HuH-7 (cell line): ENCODE results near the gene MACROH2A1.
"Not testable (repeated sequence)": the region's sequence is repeated elsewhere in the genome, so short reads cannot be mapped to it uniquely, and the experiment has no call there.

Experiments used
- DNase-seq: peaks from one replicate; pipeline ENCODE4 v3.0.0; 2011; ENCODE audit warnings: low spot score

The MACROH2A1 gene

DNA sequence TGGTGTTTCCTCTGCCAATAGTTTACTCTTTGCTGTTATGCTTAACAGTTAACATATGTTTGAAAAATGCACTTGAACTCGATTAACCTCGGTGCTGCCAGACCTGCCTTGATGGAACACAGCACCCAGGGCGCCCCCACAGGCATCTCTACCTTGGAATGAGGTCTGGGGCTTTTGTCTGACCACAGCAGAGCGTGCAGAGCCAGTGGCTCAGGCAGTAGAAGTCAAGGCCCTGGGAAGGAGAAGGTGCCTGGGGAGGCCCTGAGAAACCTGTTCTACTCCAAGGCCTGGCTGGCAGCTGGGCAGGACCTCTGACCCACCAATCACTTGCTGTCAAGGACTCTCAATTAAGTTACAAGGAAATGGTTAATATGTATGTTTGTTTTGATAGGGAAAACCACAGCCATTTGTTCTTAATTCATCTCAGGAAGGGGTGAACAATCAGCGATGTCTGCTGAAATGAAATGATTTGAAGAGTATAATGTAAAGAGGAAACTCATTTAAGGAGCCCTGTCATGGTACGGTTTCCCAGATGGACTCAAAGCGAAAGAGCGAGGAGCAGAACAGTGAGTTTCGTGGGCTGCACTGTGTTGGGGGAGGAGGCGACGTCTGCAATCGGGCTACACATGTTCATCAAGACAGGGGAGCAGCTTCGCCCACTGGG lies 21.9 kb downstream of the MACROH2A1 start:
- DNase-seq, result no peak

DNA sequence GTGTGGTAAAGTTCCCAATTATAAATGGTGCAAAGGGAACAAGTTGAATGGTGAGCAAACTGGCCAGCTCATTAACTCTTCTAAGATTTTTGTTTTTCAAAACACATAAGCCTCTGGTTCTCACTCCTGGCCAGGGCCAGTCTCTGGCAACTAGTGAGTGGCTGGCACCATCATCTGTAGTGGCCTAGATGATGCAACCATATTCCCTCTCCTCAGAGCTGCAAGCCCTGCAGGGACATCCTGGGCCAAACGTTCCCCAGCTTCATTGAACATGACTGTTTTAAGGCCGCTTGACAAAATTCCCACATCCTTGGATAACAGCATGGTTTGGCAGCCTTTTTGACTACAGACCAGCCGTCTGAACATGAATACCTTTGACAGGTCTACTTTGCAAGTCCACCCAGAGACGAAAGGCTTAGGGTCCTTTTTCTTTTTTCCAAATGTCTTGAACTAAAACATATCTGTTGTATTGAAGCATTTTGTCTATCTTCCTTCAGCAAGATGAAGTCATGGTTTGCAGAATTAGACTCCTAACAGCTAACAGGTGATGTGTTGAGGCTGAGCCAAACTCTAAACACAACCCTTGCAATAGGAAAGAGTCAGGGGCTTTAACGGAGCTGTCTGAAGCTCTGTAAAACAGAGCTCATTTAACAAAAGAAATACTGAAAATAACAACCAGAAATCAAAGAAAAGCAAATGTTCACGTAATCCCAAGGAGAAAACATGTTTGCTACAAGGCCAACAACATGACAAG lies 23.8 kb downstream of the MACROH2A1 start:
- DNase-seq, result no peak

DNA sequence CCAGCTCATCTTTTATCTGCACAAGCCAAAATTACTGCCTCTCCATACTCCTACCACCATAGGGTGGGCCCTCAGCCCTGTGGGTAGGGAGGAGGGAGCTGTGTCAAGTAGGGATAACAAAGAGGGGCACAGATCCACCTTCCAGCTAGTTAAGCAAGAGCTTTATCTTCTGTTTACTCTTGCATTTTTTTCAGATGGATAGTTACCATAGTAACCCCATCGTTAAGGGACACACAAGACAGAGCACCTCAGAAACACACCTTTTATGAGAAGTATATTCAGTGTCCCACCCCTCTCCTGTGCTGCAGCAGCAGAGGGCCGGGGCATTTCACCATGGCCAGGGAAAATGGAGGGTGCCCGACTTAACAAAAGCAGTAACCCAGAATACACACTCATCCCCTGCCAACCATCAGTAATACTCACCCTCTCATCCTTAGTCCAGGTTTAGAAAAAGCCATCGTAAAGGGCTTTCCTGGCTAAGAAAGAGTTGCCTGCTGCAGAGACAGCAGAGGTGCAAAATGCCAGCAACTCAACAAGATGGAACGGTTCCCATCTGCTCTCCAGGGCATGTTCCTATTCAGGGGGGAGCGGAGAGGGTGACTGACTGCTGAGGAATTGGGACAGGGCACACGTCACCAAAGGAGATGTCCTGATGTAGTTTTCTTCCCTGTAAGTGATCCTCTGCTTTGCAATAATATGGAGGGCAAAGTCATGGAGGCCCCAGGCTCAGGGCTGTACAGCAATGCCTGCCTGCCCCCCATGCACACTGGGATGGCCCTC lies 25.1 kb downstream of the MACROH2A1 start:
- DNase-seq, result no peak

DNA sequence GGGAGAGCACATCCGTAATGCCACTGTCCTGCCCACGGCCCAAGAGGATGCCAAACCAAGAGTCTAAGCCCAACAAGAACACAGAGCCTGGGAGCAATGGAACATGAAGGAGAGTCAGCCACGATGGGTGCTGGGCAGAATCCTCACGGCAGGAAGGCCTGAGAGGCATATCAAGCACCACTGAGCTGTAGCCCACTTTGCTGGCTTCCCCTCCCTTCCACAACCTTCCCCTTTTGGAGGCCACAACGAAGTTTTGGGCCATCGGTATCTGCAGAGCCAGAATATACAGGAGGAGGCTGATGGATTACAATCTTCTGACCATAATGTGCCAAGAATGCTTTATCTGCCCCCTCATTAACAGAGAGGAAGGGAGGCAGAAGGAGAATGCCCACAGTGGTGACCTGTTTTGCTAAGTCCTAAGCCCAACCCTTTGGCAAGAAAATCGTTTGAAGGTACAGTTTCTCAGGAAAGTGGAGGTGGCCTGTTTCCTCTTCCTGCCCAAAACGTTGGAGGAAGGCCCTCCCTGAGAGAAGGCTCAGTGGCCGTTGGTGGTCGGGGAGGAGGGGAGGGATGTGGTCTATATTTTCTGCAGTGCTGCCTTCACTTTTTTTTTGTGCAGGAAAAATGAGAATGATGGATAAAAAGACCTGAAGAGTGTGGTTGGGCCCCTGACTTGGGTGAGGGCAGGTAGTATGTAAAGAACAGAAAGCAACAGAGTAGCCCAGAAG lies 26.2 kb downstream of the MACROH2A1 start:
- DNase-seq, result no peak

DNA sequence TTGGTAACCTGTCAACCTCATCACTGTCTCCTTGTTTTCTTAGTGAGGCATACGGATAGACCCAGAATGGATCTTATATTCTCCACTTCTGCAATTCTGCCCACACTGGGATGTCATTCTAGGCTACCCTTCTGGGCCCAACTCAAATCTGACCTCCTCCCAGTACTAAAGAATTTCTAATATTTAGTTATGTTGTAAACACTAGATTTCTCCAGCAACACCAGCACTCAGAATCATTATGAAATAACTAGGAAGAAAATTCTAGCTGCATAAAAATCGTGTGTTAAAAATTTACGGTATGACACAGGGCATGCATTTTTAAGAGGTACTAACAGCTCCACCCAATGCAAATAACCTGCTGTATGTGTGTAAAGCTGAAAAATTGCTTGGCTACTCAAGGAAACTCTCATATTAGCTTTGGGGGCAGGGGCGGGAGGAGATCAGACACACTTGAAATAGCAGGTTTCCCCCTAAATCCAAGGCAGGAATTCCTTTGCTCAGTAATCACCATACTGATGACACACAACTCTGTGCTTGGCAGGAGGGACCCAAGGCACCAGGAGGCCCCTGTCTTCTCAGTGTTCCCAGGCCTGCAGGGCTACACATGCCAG lies 27.3 kb downstream of the MACROH2A1 start:
- DNase-seq, result no peak

DNA sequence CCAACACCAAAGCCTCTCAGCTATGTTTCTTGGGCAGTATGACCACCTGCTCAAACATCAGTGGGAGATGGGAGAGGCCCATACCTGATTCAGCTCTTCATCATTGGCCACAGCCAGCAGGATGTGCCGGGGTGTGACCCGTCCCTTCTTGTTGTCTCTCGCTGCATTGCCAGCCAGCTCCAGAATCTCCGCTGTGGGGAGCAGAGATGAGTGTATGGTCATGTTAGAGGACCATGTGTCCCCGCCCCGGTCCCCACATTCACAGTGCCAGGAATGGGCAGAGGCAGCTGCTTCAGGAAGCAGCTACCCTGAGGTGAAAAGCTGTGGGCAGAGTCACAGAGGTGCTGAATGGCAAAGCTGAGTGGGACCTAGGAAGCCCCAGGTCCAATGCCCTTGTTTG lies 29.1 kb downstream of the MACROH2A1 start:
- DNase-seq, result no peak

DNA sequence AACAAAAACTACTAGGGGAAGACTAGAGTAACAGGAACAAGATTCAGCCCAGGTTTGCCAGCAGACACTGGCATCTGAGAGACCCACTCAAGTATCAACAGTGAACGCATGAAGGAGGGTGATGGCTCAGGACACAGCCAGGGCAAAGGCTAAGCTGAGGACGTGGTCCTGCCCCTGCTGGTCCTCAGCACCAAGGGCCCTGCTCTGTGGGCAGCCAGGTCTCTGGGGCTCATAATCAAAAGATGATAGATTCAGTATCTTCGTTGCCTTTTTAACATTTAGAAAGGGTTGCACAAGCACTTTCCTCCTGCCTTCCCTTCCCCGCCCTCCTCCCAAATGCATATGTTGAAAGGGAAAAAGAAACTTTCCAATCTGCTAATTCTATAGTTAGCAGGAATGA lies 31.5 kb downstream of the MACROH2A1 start:
- no peak for DNase-seq

DNA sequence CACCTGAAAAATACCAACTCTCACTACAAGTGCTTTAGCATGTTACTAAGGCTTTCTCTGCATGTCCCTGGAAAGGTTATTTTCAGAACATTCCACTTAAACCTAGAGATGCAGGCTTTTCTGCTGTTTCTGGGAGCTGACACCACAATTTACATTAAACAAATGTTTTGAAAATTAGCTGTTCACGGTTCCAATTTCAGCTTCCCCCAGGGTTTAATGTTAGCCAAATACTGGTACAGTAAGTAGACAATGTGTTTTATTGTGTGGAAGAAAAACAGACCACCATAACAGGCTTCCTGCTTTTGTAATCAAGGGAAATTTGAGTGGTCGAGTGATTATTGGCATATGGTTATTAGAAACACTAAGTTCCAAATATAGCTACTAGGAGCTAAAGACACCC lies 32.0 kb downstream of the MACROH2A1 start:
- no peak for DNase-seq

DNA sequence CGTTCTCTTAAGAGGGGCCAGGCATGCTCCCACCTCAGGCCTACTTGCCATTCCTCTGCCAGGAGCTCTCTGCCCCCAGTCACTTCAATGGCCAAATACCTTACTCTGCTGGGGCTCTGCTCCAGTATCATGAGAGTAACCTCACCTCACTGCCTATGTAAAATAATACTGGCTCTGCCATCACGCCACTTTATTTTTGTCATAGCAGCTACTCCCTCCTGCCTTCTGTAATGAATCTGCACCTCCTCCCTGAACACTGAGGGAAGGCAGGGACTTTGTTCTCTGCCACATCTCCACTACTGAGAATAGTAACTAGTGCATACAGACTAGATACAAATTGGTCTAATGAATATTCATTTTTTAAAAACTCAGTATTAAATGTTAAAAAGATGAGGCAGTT lies 33.8 kb downstream of the MACROH2A1 start:
- no peak for DNase-seq

DNA sequence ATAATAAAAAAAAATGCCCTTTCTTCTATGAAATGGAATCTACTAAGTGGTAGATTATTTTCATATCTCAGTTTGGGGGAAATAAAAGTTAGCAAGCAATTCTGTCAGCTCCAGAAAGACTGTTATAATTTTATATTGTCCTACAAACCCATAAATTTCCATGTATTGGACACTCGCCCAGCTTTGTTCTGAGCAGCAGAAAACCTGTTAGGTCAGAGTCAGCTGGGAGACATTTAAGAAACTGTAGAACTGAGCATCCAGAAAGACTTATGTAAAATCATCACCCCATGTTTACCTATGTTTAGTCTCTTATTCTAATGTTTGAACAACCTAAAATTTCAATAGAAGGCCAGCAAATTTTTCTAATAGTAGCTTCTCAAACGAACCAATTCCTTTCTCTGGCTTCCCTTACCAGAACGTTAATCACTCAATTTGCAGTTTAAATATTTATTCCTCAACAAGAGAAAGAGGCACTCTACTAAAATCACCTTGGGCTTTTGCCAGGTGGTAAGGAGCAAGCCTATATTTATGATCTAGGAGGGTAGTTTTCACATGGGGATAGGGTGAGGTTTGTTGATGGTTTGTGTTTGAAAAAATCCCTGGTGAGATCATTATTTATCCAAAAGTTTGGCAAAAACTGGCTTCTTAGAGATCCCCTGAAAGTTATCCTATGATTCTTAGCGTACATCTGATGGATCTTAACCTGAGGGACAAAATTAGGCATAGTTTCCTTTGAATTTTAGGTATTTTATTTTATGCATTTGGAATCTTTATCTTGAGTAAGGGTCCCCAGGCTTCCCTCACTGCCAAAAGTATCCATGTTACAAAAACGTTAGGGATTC lies 34.4 kb downstream of the MACROH2A1 start:
- DNase-seq, result no peak

DNA sequence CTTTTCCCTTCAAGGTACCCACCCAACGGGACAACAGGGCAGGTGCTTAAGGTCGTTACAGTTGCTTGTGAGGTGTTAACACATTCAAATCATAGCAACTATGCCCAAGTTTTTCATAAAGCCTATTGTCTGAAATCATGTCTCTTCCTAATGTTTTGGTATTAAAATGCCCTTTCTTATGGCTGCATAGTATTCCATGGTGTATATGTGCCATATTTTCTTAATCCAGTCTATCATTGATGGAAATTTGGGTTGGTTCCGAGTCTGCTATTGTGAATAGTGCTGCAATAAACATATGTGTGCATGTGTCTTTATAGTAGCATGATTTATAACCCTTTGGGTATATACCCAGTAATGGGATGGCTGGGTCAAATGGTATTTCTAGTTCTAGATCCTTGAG lies 35.7 kb downstream of the MACROH2A1 start:
- DNase-seq, result not testable (repeated sequence)

DNA sequence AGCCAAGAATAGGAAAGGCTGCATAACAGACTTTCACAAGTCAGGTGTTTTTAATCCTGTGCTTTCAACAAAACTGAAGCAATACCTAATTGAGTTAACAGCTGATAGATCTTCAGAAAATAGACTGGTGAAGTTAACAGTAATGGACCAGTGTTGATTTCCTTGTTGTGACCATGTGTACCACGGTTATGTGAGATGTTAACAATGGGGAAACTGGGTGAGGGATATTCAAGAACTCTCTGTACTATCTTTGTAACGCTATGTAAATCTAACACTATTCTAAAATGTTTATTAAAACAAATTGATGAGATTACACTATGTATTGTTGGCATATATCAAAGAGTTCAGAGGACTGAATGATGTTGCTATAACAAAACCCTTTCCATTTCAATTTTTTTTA lies 36.9 kb downstream of the MACROH2A1 start:
- no peak for DNase-seq

DNA sequence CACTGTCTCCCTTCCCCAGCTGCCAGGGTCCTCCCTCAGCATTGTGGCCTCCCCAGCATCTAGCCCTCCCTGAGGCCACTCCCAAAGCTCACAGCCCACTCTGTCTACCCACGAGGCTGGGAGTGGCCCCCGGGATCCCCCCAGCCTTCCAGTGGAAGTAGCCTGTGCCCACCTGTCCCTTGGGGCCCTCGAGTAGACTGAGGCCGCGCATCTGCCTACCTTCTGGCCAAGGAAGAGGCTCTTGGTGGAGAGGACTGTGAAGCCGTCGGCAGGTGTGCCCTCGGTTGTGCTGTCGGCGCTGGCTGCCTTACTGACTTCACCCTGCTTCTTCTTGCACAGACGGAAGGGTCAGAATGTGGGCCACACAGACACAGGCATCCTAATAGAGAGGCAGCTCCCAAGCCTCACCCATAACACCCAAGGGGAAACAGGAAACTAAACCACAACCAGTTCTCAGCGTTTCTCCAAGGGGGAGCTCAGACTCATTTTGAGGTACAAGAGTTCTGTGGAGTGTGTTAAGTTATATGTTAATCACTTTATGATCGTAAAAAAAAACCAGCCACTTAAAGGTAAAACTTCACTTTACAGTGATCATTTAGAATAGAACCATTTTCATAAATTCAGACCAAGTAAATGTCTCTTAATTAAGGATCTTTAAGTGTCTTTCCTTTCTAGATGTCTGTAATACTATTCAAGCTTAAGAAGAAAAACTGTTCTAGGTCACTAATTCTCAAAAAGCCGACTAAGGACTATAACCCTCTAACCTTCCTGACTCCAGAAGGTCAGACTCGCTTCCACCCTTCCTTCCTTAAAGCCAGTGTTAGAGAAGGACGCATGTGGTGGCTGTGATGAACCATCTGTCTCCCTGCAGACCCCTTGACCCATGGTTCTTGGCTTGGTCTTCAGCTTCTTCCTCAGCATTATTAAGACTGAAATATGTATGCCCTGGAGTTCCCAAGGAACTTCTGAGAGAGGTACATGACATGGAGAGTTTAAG lies 38.5 kb downstream of the MACROH2A1 start:
- DNase-seq, result no peak

DNA sequence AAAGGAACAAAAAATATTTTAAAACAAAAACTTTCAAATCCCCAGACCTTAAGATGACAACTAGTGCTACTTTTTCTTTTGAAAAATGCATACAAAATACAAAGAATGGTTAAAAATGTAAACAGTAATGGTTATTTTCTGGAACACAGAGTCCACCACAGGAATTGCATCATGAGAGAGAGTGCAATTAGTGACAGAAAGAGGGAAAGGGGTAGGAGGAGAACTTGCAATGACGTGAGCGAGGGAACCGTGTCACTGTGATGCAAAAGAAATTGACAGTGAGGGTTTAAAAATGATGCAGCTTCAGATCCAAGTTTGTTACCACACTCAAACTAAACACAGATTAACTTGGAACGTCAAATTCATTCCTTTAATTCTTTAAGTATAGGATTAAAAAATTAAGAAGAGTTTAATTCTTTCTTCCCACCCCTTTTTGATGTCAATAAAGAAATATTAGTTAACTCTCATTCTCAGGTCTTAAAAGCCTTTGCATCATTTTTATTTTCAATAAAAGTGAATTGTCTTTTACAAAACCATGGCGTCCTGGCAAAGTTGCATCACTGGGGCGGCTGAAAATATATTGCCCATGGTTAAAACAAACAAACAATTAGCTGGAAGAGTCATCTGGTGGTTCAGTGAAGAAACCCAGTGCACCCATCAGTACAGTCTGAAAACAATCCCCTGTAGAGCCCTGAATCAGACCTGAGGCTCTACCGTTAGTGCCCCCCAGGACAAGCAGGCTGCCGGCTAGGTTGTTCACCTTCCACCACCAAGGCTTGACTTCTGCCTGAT lies 39.5 kb downstream of the MACROH2A1 start:
- peak; percentile 19 for DNase-seq

DNA sequence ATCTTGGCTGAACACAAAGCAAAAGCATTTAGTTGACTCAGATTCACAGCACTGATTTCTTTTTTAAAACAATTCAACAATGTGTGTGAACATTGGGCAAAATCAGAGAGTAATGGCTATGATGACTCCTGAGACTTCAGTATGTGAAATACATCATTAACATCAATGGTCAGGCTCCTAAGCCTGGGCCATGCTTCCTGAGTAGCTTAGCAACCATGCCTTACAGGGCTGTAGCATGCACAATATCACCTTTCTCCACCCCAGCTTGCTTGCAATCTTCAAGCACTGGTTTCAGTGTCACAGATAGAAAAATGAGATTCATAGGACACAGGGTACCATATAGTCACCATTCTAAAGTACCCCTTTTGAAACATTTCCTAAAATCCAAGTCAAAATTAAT lies 41.3 kb downstream of the MACROH2A1 start:
- no peak for DNase-seq

DNA sequence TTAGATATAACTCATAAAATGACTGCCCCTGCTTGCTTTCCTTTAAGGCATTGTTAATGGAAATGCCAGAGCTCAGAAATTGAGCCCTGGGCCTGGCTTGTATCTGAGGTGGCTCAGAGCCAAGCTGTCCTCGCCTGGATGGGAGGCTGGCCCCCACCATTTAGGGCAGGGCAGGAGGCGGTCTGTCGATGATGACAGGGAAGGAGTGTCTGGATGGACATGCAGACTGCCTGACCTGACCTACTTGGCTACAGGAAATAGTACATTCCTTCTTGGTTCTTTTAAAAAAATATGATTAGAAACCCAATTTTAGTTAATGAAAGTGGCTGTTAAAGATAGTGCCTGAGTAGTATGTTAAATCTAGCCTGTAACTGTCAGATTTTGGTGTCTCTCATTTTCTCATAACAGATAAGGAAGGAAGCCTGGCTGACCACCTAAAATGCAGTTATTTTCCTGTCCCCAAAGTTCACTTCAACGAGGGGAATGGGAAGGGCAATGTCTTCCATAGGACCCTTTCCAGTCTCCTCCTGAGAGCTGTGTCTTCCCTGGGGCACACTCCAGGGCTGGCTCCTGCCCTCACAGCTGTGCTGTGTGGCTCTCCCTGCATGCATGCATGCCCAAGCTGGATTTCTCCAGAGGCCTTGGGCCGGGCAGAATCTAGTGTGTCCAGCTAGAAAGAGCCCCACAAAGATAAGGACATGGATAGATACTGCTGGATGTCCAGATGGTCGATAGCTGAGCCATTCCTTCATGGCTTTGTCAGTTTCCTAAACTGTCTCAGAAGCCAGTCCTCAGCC lies 42.3 kb downstream of the MACROH2A1 start:
- no peak for DNase-seq

DNA sequence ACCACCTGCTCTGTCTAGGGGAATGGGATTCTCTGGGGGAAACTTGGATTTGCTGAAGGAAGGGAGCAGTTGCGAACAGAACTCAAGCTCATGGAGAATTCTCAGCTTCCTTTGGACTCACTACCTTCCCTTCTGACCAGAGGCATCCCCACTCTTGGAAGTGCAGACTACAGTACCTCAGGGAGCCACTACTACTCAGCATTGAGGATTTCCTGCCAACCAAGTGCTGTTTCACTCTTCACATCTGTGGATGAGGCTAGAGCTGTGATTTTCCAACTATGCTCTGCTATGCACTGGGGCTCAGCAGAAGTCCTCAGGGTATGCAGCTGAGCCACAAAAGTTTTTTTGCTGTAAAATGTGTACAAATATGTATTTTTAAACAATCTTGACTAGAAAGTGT lies 43.9 kb downstream of the MACROH2A1 start:
- no peak for DNase-seq
